CD14-positive monocyte (primary cell): ENCODE measurements around the gene RAB11FIP4. TPM values are rescaled to one million over a fixed set of nuclear protein-coding genes. Genes with fewer than 3 reads are reported as not detected.

Experiments used
- DNase-seq, 3 donors: peaks; one replicate each; pipeline ENCODE4 v3.0.0-alpha.2; 2011 to 2022
- H2AFZ ChIP-seq: 2 replicates; pipeline ENCODE4 v1.6.0; 2012; ENCODE audit warnings: mild to moderate bottlenecking, low read depth, low read length, inconsistent platforms; ENCODE audit not compliant: insufficient read depth, poor library complexity, severe bottlenecking
- H3K27ac ChIP-seq, 2 donors: 1 replicate in 1 of 2; 2 replicates in 1 of 2; pipeline ENCODE4 v1.5.1; 2012 to 2013; ENCODE audit warnings: low read length in 2 of 2, control low read depth in 1 of 2, inconsistent platforms in 1 of 2, low read depth in 1 of 2, mild to moderate bottlenecking in 1 of 2
- H3K27me3 ChIP-seq, 2 donors: one replicate each; pipeline versions ENCODE4 v1.6.0 to v1.6.1; 2011 to 2013; ENCODE audit warnings: low read length in 2 of 2; ENCODE audit not compliant: control insufficient read depth in 2 of 2, insufficient read depth in 2 of 2
- H3K36me3 ChIP-seq, 2 donors: replicated peaks in 1 of 2; 1 replicate in 1 of 2; 2 replicates in 1 of 2; pipeline versions ENCODE4 v1.5.1 to v1.6.1; 2012 to 2013; ENCODE audit warnings: low read length in 2 of 2, control low read depth in 1 of 2, inconsistent platforms in 1 of 2, mild to moderate bottlenecking in 1 of 2; ENCODE audit not compliant: insufficient read depth in 2 of 2, control insufficient read depth in 1 of 2
- H3K4me1 ChIP-seq, 2 donors: 1 replicate in 1 of 2; 2 replicates in 1 of 2; pipeline versions ENCODE4 v1.5.1 to v1.6.1; 2012 to 2013; ENCODE audit warnings: low read length in 2 of 2, control low read depth in 1 of 2, inconsistent platforms in 1 of 2, mild to moderate bottlenecking in 1 of 2, moderate library complexity in 1 of 2; ENCODE audit not compliant: insufficient read depth in 2 of 2, control insufficient read depth in 1 of 2
- H3K4me2 ChIP-seq: replicated peaks from 2 replicates; pipeline ENCODE3; 2012; ENCODE audit warnings: low read length, moderate library complexity, mild to moderate bottlenecking; ENCODE audit not compliant: poor library complexity, severe bottlenecking; ENCODE audit errors: extremely low read depth
- H3K4me3 ChIP-seq, 3 experiments: fragments of 200-600 bp in 1 of 3; sonication (generic) in 1 of 3; replicated peaks in 1 of 3; 1 replicate in 2 of 3; 2 replicates in 1 of 3; pipeline ENCODE4 v1.5.1; 2011 to 2013; ENCODE audit warnings: low read length in 3 of 3, mild to moderate bottlenecking in 3 of 3, control low read depth in 2 of 3, low read depth in 2 of 3, inconsistent platforms in 1 of 3, moderate library complexity in 1 of 3
- H3K79me2 ChIP-seq: 2 replicates; pipeline ENCODE4 v1.6.0; 2012; ENCODE audit warnings: mild to moderate bottlenecking, control low read depth, inconsistent platforms, low read length, moderate library complexity; ENCODE audit not compliant: insufficient read depth
- H3K9ac ChIP-seq: 2 replicates; pipeline ENCODE4 v1.6.0; 2017; ENCODE audit warnings: low read length, mild to moderate bottlenecking; ENCODE audit not compliant: insufficient read depth, poor library complexity, severe bottlenecking
- H3K9me3 ChIP-seq, 2 donors: replicated peaks in 1 of 2; 1 replicate in 1 of 2; 2 replicates in 1 of 2; pipeline versions ENCODE4 v1.5.1 to v1.6.1; 2012 to 2013; ENCODE audit warnings: low read length in 2 of 2, control low read depth in 1 of 2; ENCODE audit not compliant: control insufficient read depth in 1 of 2, insufficient read depth in 1 of 2
- H4K20me1 ChIP-seq: 2 replicates; pipeline ENCODE4 v1.6.0; 2012; ENCODE audit warnings: mild to moderate bottlenecking, low read length, control low read depth, moderate library complexity; ENCODE audit not compliant: insufficient read depth
- H3K27ac Mint-ChIP-seq, 7 donors: one replicate each; pipeline ENCODE4 v1.8.0; 2020; ENCODE audit warnings: mild to moderate bottlenecking in 7 of 7, mixed read lengths in 7 of 7, moderate library complexity in 6 of 7, inconsistent platforms in 2 of 7
- H3K27me3 Mint-ChIP-seq, 3 donors: one replicate each; pipeline ENCODE4 v1.8.0; 2021 to 2022; ENCODE audit warnings: low read depth in 3 of 3, mild to moderate bottlenecking in 3 of 3, mixed read lengths in 3 of 3, moderate library complexity in 3 of 3, inconsistent platforms in 1 of 3
- H3K36me3 Mint-ChIP-seq, 2 donors: one replicate each; pipeline ENCODE4 v1.8.0; 2020; ENCODE audit warnings: mixed read lengths in 2 of 2, inconsistent platforms in 1 of 2, mild to moderate bottlenecking in 1 of 2
- H3K4me1 Mint-ChIP-seq: one replicate; pipeline ENCODE4 v1.8.0; 2020; ENCODE audit warnings: mild to moderate bottlenecking, mixed read lengths
- H3K4me3 Mint-ChIP-seq, 2 donors: one replicate each; pipeline ENCODE4 v1.8.0; 2020; ENCODE audit warnings: mild to moderate bottlenecking in 2 of 2, mixed read lengths in 2 of 2, moderate library complexity in 1 of 2
- H3K9me3 Mint-ChIP-seq, 7 donors: one replicate each; pipeline ENCODE4 v1.8.0; 2020 to 2022; ENCODE audit warnings: mixed read lengths in 7 of 7, mild to moderate bottlenecking in 6 of 7, moderate library complexity in 6 of 7, inconsistent platforms in 2 of 7
- CTCF ChIP-seq: fragments of 200-600 bp; IDR thresholded peaks from one replicate; pipeline ENCODE4 v1.8.0; 2022; ENCODE audit warnings: antibody characterized with exemption, mild to moderate bottlenecking
- WGBS: methylation state at CpG from one replicate; pipeline ENCODE4 v1.1.5; 2013; ENCODE audit warnings: missing lambda C conversion rate; ENCODE audit not compliant: insufficient coverage; 5-methylcytosine and 5-hydroxymethylcytosine counted together
- intact Hi-C, 2 donors: fragments of 100-400 bp; cut with micrococcal nuclease; formaldehyde crosslinking; loops; one replicate each; pipeline versions ENCODE4 v1.15.0 to v1.15.1; 2023
- polyA plus RNA-seq, 3 donors: library from polyadenylated mRNA; depleted of rRNA in 1 of 3; unstranded in 2 of 3; stranded (reverse) in 1 of 3; fragments of 300-500 nt in 2 of 3; fragments of >200 nt in 1 of 3; fragmentation: Illumina TruSeq in 2 of 3; gene quantifications; 1 replicate in 2 of 3; 2 replicates in 1 of 3; pipeline ENCODE4 v1.2.3, GENCODE V29; 2012 to 2021
- small RNA-seq: library from RNA; depleted of rRNA; stranded (forward); fragments of <200 nt; gene quantifications from one replicate; pipeline ENCODE3, GENCODE V24; 2012; ENCODE audit warnings: low read depth; ENCODE audit not compliant: insufficient read length

The RAB11FIP4 gene
- polyA plus RNA-seq, 3 donors = 10.4 to 21.9 (median 16.2) TPM

GRCh38 chr17:31586946-31587345, 195.5 kb downstream of the RAB11FIP4 start:
- H3K27ac Mint-ChIP-seq = peak overlapping the region in 4 of 7 donors; percentile 23 to 79 (median 37)

GRCh38 chr17:31587462-31587861, 196.0 kb downstream of the RAB11FIP4 start:
- peaks cover 38% of the 10 kb centered on the region for H3K4me1 Mint-ChIP-seq
- Histone ChIP-seq H4K20me1 (no peaks in the 10 kb centered on the region), H3K4me1 (peaks cover 29 to 33% of the 10 kb centered on the region in 2 donors), H3K9me3 (no peaks in the 10 kb centered on the region), H3K9ac (no peak overlapping the region), H3K36me3 (no peaks in the 10 kb centered on the region), H3K27ac (no peak overlapping the region), H3K4me2 (no peak overlapping the region), H3K27me3 (no peaks in the 10 kb centered on the region), H3K4me3 (no peak overlapping the region), H2AFZ (no peak overlapping the region), H3K79me2 (no peaks in the 10 kb centered on the region)
- WGBS = 93% methylated on average over 2 of the region's 4 CpGs
- no peak overlapping the region for H3K4me3 Mint-ChIP-seq
- H3K27ac Mint-ChIP-seq = no peak overlapping the region
- no peak for TF ChIP-seq CTCF
- H3K36me3 Mint-ChIP-seq = peaks cover 1 to 3% of the 10 kb centered on the region in 2 donors
- no peaks in the 10 kb centered on the region for H3K9me3 Mint-ChIP-seq
- DNase-seq = no peak
- H3K27me3 Mint-ChIP-seq = peaks cover 0 to 3% (median 1%) of the 10 kb centered on the region in 3 donors
- intact Hi-C loops = loop anchor here in 1 of 2 donors (10.0 kb wide), 1 partner anchor 93 kb away; no protein-coding TSS in a partner anchor

More at GRCh38 chr17:31586946-31587345, 195.5 kb downstream of the RAB11FIP4 start:
- no peak overlapping the region for H2AFZ ChIP-seq
- no peaks in the 10 kb centered on the region for H3K79me2 ChIP-seq
- no peak overlapping the region for H3K9ac ChIP-seq
- H3K27me3 Mint-ChIP-seq = peaks cover 0 to 3% (median 1%) of the 10 kb centered on the region in 3 donors
- no peaks in the 10 kb centered on the region for H4K20me1 ChIP-seq
- no peak overlapping the region for H3K4me2 ChIP-seq
- peaks cover 0 to 1% of the 10 kb centered on the region in 2 donors for H3K36me3 Mint-ChIP-seq
- H3K36me3 ChIP-seq = no peaks in the 10 kb centered on the region
- no peak overlapping the region for H3K4me3 ChIP-seq
- no peaks in the 10 kb centered on the region for H3K27me3 ChIP-seq
- no peaks in the 10 kb centered on the region for H3K9me3 Mint-ChIP-seq
- 32% methylated on average over 4 of the region's 5 CpGs for WGBS
- peaks cover 43% of the 10 kb centered on the region for H3K4me1 Mint-ChIP-seq
- no peak overlapping the region for H3K4me3 Mint-ChIP-seq
- no peaks in the 10 kb centered on the region for H3K9me3 ChIP-seq
- intact Hi-C loops = loop anchor here in 1 of 2 donors (10.0 kb wide), 1 partner anchor 92 kb away; no protein-coding TSS in a partner anchor
- no peak for DNase-seq
- no peak for TF ChIP-seq CTCF
- H3K4me1 ChIP-seq = peaks cover 35 to 38% of the 10 kb centered on the region in 2 donors
- no peak overlapping the region for H3K27ac ChIP-seq

Small RNA genes within 50 kb of the gene (small RNA-seq; reads per million reads assigned to genes)
- gene MIR193A (5.4 reads per million, percentile 54 among the genes with 10 or more reads in this experiment), gene MIR4725 (not detected), gene RN7SL45P (not detected), gene RN7SL79P (not detected), gene RNU6ATAC7P (not detected)

Other genes with a start within 250 kb of the RAB11FIP4 start
- 1 to 10 TPM in 1 of 3 donors, under 1 TPM in 1, not detected in 1; 0.83 to 2.2 TPM for gene OMG, start 94.4 kb upstream of the RAB11FIP4 start, polyA plus RNA-seq
- gene EVI2B, start 77.6 kb upstream of the RAB11FIP4 start, polyA plus RNA-seq = 100 to 1,000 TPM; 166 to 267 (median 262) TPM
- 100 to 1,000 TPM; 121 to 138 (median 125) TPM for gene EVI2A, start 70.1 kb upstream of the RAB11FIP4 start, polyA plus RNA-seq